Stomach (tissue), 4 donors: ENCODE measurements around the gene FBH1.

ENCODE experiments used
- CTCF ChIP-seq, 7 experiments: fragments of 450-650 bp in 4 of 7; fragments of 200-600 bp in 3 of 7; sonication (generic) in 3 of 7; IDR thresholded peaks; one replicate each; pipeline ENCODE4 v1.5.1; 2016 to 2019; ENCODE audit warnings: antibody characterized with exemption in 7 of 7, control low read depth in 2 of 7, mild to moderate bottlenecking in 1 of 7
- EP300 ChIP-seq: sonication (generic); formaldehyde crosslinking; IDR thresholded peaks from one replicate; pipeline ENCODE4 v1.6.1; 2017; ENCODE audit warnings: antibody characterized with exemption
- POLR2A ChIP-seq, 4 donors: fragments of 450-650 bp; IDR thresholded peaks; one replicate each; pipeline ENCODE4 v1.6.1; 2016; ENCODE audit warnings: antibody characterized with exemption in 4 of 4, control low read depth in 2 of 4, mild to moderate bottlenecking in 1 of 4, moderate library complexity in 1 of 4
- POLR2AphosphoS5 ChIP-seq, 3 donors: sonication (generic); formaldehyde crosslinking; IDR thresholded peaks; one replicate each; pipeline ENCODE4 v1.6.1; 2016; ENCODE audit warnings: antibody characterized with exemption in 3 of 3

- TF ChIP-seq CTCF (IDR thresholded peaks at IDR 0.05) (no peak), EP300 (no peak), POLR2A (IDR thresholded peaks at IDR 0.05) (no peak), POLR2AphosphoS5 (IDR thresholded peaks at IDR 0.05) (no peak)
These were observed 78.8 kb downstream of the FBH1 start for GRCh38 chr10:5968681-5969453.
